Measurements from ENCODE around the gene NFATC2IP. TPM values are rescaled to one million over a fixed set of nuclear protein-coding genes. Genes with fewer than 3 reads are reported as not detected.
"Not testable (repeated sequence)": the region's sequence is repeated elsewhere in the genome, so short reads cannot be mapped to it uniquely, and the experiment has no call there.

Gene NFATC2IP
- total RNA-seq, 1 donor from 2014 or later: 11.2 TPM

GRCh38 chr16:28974437-28975157 is 23.9 kb downstream of the NFATC2IP start, which contains the start of gene SPNS1:
Gene SPNS1 (plus strand): TSS chr16:28974778. CDS start chr16:28975152, 374 bp downstream.
- Histone ChIP-seq H3K4me3 (peak within 1 kb of the TSS; percentile 90 to 93), H3K9me3 (no peaks in the 10 kb centered on the region), H3K27me3 (no peaks in the 10 kb centered on the region), H3K4me1 (peaks cover 5 to 20% of the 10 kb centered on the region in 2 donors), H3K36me3 (peaks cover 17% of the 10 kb centered on the region in 2 donors), H3K27ac (peak within 1 kb of the TSS; percentile 77 to 80)
- DNase-seq (ENCODE audit: low spot score in 2 of 2): peak; percentile 84 to 99
- TF ChIP-seq, protein P1, sequence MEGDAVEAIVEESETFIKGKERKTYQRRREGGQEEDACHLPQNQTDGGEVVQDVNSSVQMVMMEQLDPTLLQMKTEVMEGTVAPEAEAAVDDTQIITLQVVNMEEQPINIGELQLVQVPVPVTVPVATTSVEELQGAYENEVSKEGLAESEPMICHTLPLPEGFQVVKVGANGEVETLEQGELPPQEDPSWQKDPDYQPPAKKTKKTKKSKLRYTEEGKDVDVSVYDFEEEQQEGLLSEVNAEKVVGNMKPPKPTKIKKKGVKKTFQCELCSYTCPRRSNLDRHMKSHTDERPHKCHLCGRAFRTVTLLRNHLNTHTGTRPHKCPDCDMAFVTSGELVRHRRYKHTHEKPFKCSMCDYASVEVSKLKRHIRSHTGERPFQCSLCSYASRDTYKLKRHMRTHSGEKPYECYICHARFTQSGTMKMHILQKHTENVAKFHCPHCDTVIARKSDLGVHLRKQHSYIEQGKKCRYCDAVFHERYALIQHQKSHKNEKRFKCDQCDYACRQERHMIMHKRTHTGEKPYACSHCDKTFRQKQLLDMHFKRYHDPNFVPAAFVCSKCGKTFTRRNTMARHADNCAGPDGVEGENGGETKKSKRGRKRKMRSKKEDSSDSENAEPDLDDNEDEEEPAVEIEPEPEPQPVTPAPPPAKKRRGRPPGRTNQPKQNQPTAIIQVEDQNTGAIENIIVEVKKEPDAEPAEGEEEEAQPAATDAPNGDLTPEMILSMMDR (IDR thresholded peaks at IDR 0.05): no peak
- intact Hi-C loops (cut with DNase I): loop anchor here (1.0 to 10.0 kb wide), 4 partner anchors 24 to 818 kb away; partner anchors contain the start of genes APOBR, CLN3, KIF22 and NFATC2IP

GRCh38 chr16:28975158-28975599 is 24.4 kb downstream of the NFATC2IP start:
- H3K4me1 ChIP-seq: peaks cover 5 to 20% of the 10 kb centered on the region in 2 donors
- peak overlapping the region; percentile 29 to 80 for H3K27ac ChIP-seq
- DNase-seq (ENCODE audit: low spot score in 2 of 2): no peak
- H3K4me3 ChIP-seq: peak overlapping the region; percentile 90 to 93
- TF ChIP-seq, protein P1 (IDR thresholded peaks at IDR 0.05): no peak
- peaks cover 21% of the 10 kb centered on the region in 2 donors for H3K36me3 ChIP-seq
- H3K9me3 ChIP-seq: no peaks in the 10 kb centered on the region
- intact Hi-C loops (cut with DNase I): loop anchor here (10.0 kb wide), 1 partner anchor 420 kb away; the partner anchor contains the start of gene SGF29
- H3K27me3 ChIP-seq: no peaks in the 10 kb centered on the region

GRCh38 chr16:28977703-28978662 is 27.2 kb downstream of the NFATC2IP start:
- TF ChIP-seq, protein P1 (IDR thresholded peaks at IDR 0.05): peak in 1 of 3 experiments; percentile 7
- DNase-seq (ENCODE audit: low spot score in 2 of 2): no peak
- peaks cover 38 to 49% of the 10 kb centered on the region in 2 donors for H3K36me3 ChIP-seq
- H3K4me3 ChIP-seq: no peak overlapping the region
- no peaks in the 10 kb centered on the region for H3K27me3 ChIP-seq
- intact Hi-C loops (cut with DNase I): loop anchor here (10.0 kb wide), 1 partner anchor 423 kb away; the partner anchor contains the start of gene SGF29
- H3K27ac ChIP-seq: no peak overlapping the region
- H3K4me1 ChIP-seq: peaks cover 5 to 20% of the 10 kb centered on the region in 2 donors
- no peaks in the 10 kb centered on the region for H3K9me3 ChIP-seq

DNA sequence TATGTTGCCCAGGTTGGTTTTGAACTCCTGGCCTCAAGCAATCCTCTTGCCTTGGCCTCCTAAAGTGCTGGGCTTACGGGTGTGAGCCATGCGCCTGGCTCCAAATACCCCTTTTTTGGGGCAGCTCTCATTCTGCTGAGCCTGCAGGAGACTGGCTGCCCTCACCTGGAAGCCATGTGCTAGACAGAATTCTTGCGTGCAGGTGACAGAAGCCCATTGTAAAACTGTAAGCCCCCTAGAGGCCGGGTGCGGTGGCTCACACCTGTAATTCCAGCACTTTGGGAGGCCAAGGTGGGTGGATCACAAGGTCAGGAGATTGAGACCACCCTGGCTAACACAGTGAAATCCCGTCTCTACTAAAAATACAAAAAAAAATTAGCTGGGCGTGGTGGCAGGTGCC is 29.6 kb downstream of the NFATC2IP start:
- H3K27me3 ChIP-seq; intact Hi-C loops (cut with DNase I); H3K4me1 ChIP-seq; H3K9me3 ChIP-seq; H3K4me3 ChIP-seq; DNase-seq (ENCODE audit: low spot score in 2 of 2); H3K27ac ChIP-seq: not testable (repeated sequence)
- peaks cover 61 to 69% of the 10 kb centered on the region in 2 donors for H3K36me3 ChIP-seq

DNA sequence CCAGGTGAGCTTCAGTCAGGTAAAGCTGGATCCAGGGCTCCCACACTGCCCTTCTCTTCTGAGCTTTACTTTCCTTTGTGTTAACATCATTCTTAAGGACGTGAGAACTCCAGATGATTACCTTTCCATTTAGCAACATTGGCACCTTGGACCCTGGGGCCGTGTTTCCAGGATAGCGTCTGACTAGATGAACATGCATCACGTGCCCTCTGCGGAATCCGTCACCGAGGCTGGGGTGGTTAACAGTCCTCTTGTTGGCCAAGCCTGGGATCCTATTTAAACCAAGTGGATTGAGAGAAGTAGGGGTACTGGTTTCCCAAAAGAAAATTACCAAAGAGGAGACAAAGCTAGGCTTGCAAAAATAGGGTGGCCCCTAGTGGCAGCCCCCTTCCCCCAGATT is 30.2 kb downstream of the NFATC2IP start:
- intact Hi-C loops (cut with DNase I): no loop called here

More for the DNA sequence above, 30.2 kb downstream of the NFATC2IP start:
- H3K36me3 ChIP-seq: peaks cover 65 to 72% of the 10 kb centered on the region in 2 donors
- no peak overlapping the region for H3K4me3 ChIP-seq
- no peaks in the 10 kb centered on the region for H3K9me3 ChIP-seq
- TF ChIP-seq, protein P1 (IDR thresholded peaks at IDR 0.05): no peak
- no peak for DNase-seq (ENCODE audit: low spot score in 2 of 2)
- H3K27ac ChIP-seq: no peak overlapping the region
- peaks cover 0 to 2% of the 10 kb centered on the region in 2 donors for H3K4me1 ChIP-seq
- no peaks in the 10 kb centered on the region for H3K27me3 ChIP-seq
